ENCODE data around the gene DCLK1. TPM values are rescaled to one million over a fixed set of nuclear protein-coding genes. Genes with fewer than 3 reads are reported as not detected.

The DCLK1 gene
- total RNA-seq, 1 experiment from 2014 or later, result 0.10 TPM

DNA sequence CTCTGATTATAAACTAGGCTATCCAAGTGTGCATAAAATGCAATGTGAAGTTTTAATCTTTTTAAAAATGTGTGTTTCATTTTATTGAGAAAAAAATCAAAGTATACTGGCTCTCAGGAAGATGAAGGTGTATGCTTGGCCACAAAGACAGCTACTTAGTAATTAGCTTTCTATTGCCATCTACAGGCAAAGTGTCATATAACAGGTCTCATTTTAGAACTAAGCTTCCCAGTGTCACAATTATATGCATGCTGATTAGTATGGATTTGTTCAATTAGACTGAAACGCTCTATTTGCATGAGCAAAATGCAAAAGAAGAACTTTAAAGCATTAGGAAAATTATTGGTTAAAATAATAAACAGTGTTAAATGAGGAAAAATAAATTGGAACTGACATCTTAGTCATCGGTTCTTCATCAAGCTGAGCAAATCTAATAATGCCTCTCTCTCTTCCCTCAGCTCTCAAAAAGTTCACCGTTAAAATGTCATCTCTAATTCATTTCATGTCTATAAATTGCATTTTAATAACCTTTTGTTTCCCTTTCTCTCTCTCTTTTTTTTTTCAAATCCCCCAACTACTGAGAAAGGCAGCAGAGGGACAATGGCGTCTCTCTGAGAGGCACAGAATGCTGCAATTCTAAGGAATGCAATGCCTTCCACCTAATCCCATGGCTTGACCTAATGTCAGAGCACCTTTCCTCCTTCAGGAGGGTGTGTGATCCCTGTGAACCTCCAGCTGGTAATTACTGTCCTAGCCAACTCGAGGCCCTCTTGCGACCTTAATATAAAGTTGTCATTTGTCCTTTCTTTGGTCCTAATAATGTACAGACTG is 341.6 kb downstream of the DCLK1 start (continued):
- TF ChIP-seq, protein P1, sequence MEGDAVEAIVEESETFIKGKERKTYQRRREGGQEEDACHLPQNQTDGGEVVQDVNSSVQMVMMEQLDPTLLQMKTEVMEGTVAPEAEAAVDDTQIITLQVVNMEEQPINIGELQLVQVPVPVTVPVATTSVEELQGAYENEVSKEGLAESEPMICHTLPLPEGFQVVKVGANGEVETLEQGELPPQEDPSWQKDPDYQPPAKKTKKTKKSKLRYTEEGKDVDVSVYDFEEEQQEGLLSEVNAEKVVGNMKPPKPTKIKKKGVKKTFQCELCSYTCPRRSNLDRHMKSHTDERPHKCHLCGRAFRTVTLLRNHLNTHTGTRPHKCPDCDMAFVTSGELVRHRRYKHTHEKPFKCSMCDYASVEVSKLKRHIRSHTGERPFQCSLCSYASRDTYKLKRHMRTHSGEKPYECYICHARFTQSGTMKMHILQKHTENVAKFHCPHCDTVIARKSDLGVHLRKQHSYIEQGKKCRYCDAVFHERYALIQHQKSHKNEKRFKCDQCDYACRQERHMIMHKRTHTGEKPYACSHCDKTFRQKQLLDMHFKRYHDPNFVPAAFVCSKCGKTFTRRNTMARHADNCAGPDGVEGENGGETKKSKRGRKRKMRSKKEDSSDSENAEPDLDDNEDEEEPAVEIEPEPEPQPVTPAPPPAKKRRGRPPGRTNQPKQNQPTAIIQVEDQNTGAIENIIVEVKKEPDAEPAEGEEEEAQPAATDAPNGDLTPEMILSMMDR (IDR thresholded peaks at IDR 0.05 in 2 of 3, conservative IDR thresholded peaks at IDR 0.05 in 1 of 3; ENCODE audit: borderline replicate concordance in 1 of 3, insufficient read depth in 1 of 3, low read depth in 2 of 3, low read length in 2 of 3), result peak in 2 of 3 experiments; percentile 44 to 56; a peak in 3 of 6 replicates

DNA sequence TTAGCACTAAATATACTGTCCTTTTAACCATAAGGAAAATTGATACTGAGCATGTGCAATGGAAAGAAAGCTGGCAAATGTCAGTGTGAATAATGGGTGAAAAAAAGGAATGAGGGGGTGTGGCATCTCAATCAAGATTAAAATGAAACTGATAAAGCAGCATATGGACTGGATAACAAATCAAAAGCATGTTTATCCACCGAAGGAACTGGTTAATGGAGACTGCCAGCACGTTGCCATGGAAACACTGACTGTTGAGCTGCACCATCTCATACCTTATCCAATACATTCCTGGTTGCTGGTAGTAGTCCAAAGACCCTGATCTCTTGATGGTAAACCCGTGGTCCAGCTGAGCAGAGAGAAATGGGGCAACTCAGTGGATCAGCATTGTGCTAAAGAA is 343.2 kb downstream of the DCLK1 start:
- Histone ChIP-seq H3K27me3 (ENCODE audit: insufficient read depth, low read length) (peaks cover 33% of the 10 kb centered on the region; the same call in 1 of the 2 replicates), H3K36me3 (ENCODE audit: control insufficient read depth in 1 of 2, insufficient read depth in 2 of 2, low read length in 2 of 2) (no peaks in the 10 kb centered on the region), H3K9ac (ENCODE audit: low read length) (no peak overlapping the region), H3K4me1 (ENCODE audit: control insufficient read depth in 1 of 2, insufficient read depth in 2 of 2, low read length in 2 of 2) (no peaks in the 10 kb centered on the region), H3K9me2 (ENCODE audit: insufficient read depth) (no peaks in the 10 kb centered on the region), H3K4me3 (replicated peaks in 1 of 2; ENCODE audit: low read depth in 1 of 2, low read length in 2 of 2) (no peak overlapping the region), H3K79me2 (ENCODE audit: insufficient read depth, low read length) (no peaks in the 10 kb centered on the region), H2AFZ (ENCODE audit: low read depth, low read length, poor library complexity, severe bottlenecking) (no peak overlapping the region), H3K27ac (ENCODE audit: low read depth, low read length) (no peak overlapping the region), H4K20me1 (ENCODE audit: insufficient read depth) (no peaks in the 10 kb centered on the region), H3K4me2 (ENCODE audit: low read length) (no peak overlapping the region), H3K9me3 (ENCODE audit: control insufficient read depth in 1 of 2, insufficient read depth in 1 of 2, low read depth in 1 of 2, low read length in 2 of 2) (no peaks in the 10 kb centered on the region)
- intact Hi-C loops (cut with micrococcal nuclease), result no loop called here
- no TSS peak for BruUV-seq (replicated peaks)
- ChIA-PET CTCF (no interaction called here), RAD21 (ENCODE audit: low non-redundant PET in 1 of 2, low total read pairs in 2 of 2, uncharacterized antibody in 2 of 2, unreplicated experiment in 2 of 2) (no interaction called here), POLR2A (no interaction called here)
- no peak for DNase-seq (ENCODE audit: low read depth, low spot score)
- no peak for ATAC-seq
- TF ChIP-seq YY1 (IDR thresholded peaks at IDR 0.05; ENCODE audit: extremely low read depth, insufficient replicate concordance, low read depth, low read length) (no peak), CEBPB (IDR thresholded peaks at IDR 0.05; ENCODE audit: low read depth) (no peak), EZH2phosphoT487 (IDR thresholded peaks at IDR 0.05; ENCODE audit: borderline replicate concordance) (no peak), SIN3A (IDR thresholded peaks at IDR 0.05; ENCODE audit: low read depth) (no peak), SRF (IDR thresholded peaks at IDR 0.05; ENCODE audit: low read depth) (no peak), CBX3 (IDR thresholded peaks at IDR 0.05; ENCODE audit: low read depth) (no peak), POLR2A (IDR thresholded peaks at IDR 0.05; ENCODE audit: borderline replicate concordance, extremely low read depth, insufficient read depth, insufficient read length) (no peak), ZFX (IDR thresholded peaks at IDR 0.05) (no peak), FOSL1 (IDR thresholded peaks at IDR 0.05; ENCODE audit: low read depth) (no peak)
- TF ChIP-seq, protein P1 (IDR thresholded peaks at IDR 0.05 in 2 of 3, conservative IDR thresholded peaks at IDR 0.05 in 1 of 3; ENCODE audit: borderline replicate concordance in 1 of 3, insufficient read depth in 1 of 3, low read depth in 2 of 3, low read length in 2 of 3), result no peak
- TF ChIP-seq, protein P2, sequence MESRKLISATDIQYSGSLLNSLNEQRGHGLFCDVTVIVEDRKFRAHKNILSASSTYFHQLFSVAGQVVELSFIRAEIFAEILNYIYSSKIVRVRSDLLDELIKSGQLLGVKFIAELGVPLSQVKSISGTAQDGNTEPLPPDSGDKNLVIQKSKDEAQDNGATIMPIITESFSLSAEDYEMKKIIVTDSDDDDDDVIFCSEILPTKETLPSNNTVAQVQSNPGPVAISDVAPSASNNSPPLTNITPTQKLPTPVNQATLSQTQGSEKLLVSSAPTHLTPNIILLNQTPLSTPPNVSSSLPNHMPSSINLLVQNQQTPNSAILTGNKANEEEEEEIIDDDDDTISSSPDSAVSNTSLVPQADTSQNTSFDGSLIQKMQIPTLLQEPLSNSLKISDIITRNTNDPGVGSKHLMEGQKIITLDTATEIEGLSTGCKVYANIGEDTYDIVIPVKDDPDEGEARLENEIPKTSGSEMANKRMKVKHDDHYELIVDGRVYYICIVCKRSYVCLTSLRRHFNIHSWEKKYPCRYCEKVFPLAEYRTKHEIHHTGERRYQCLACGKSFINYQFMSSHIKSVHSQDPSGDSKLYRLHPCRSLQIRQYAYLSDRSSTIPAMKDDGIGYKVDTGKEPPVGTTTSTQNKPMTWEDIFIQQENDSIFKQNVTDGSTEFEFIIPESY (IDR thresholded peaks at IDR 0.05; ENCODE audit: extremely low read depth, insufficient replicate concordance, low read length), result no peak
- TF ChIP-seq, protein P3, sequence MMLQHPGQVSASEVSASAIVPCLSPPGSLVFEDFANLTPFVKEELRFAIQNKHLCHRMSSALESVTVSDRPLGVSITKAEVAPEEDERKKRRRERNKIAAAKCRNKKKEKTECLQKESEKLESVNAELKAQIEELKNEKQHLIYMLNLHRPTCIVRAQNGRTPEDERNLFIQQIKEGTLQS (IDR thresholded peaks at IDR 0.05), result no peak
- TF ChIP-seq, protein P4, sequence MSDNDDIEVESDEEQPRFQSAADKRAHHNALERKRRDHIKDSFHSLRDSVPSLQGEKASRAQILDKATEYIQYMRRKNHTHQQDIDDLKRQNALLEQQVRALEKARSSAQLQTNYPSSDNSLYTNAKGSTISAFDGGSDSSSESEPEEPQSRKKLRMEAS (IDR thresholded peaks at IDR 0.05), result no peak
